NB4 (cell line): ENCODE data around the gene KIAA1549.

Source experiments
- DNase-seq: peaks from one replicate; pipeline ENCODE4 v3.0.0; 2010; ENCODE audit warnings: low read depth
- H3K4me3 ChIP-seq: one replicate; pipeline ENCODE4 v1.5.1; 2011; ENCODE audit warnings: mild to moderate bottlenecking, low read depth, low read length, moderate library complexity
- MYC ChIP-seq: IDR thresholded peaks from 2 replicates; pipeline ENCODE4 v1.6.1; 2011; ENCODE audit warnings: low read depth, low read length
- POLR2A ChIP-seq: IDR thresholded peaks from 2 replicates; pipeline ENCODE4 v1.6.1; 2011; ENCODE audit warnings: mild to moderate bottlenecking; ENCODE audit not compliant: insufficient read length; ENCODE audit errors: extremely low read depth
- TF ChIP-seq, protein P1 (sequence below): IDR thresholded peaks from one replicate; pipeline ENCODE4 v1.5.1; 2012; ENCODE audit warnings: low read depth, low read length
- TF ChIP-seq, protein P2 (sequence below): IDR thresholded peaks from 2 replicates; pipeline ENCODE4 v1.6.1; 2011; ENCODE audit warnings: low read depth, low read length

Gene KIAA1549

DNA sequence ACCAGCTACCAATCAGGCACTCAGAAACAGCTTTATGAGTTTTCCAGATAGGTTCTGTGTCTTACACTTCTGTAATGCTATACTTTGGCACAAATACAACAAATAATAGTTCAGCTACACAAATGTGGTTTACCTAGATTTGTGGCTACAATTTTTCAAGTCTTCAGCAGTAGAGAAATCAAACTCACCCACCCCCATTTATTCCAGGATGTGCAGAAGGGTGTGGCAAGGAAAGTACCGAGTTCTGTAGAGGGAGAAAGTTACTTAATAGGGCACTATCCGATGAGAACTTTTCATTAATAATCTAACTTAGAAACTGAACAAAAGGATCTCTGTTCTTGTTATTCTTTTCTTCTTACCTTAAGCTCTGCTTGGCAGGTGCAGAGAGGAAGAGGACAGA lies 152.9 kb downstream of the KIAA1549 start:
- no peak overlapping the region for H3K4me3 ChIP-seq
- DNase-seq = no peak
- TF ChIP-seq, protein P1, sequence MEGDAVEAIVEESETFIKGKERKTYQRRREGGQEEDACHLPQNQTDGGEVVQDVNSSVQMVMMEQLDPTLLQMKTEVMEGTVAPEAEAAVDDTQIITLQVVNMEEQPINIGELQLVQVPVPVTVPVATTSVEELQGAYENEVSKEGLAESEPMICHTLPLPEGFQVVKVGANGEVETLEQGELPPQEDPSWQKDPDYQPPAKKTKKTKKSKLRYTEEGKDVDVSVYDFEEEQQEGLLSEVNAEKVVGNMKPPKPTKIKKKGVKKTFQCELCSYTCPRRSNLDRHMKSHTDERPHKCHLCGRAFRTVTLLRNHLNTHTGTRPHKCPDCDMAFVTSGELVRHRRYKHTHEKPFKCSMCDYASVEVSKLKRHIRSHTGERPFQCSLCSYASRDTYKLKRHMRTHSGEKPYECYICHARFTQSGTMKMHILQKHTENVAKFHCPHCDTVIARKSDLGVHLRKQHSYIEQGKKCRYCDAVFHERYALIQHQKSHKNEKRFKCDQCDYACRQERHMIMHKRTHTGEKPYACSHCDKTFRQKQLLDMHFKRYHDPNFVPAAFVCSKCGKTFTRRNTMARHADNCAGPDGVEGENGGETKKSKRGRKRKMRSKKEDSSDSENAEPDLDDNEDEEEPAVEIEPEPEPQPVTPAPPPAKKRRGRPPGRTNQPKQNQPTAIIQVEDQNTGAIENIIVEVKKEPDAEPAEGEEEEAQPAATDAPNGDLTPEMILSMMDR = no peak
- no peak for TF ChIP-seq MYC
- TF ChIP-seq, protein P2, sequence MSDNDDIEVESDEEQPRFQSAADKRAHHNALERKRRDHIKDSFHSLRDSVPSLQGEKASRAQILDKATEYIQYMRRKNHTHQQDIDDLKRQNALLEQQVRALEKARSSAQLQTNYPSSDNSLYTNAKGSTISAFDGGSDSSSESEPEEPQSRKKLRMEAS = no peak
- no peak for TF ChIP-seq POLR2A

DNA sequence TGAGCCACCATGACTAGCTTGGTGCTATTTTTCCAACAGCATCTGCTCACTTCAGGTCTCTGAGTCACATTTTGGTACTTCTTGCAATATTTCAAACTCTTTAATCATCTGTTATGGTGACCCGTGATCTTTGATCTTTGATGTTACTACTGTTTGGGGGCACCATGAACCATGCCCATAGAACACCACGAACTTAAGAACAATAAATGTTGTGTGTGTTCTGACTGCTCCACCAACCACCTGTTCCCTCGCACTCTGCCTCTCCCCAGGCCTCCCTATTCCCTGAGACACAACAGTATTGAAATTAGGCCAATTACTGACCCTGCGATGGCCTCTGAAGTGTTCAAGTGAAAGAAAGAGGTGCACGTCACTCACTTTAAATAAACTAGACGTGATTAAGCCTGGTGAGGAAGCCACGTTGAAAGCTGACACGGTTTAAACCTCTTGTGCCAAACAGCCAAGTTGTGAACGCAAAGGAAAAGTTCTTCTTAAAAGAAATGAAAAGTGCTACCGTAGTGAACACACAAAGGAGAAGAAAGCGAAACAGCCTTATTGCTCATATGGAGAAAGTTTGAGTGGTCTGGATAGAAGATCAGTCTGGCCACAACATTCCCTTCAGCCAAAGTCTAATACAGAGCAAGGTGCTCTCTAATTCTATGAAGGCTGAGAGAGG lies 156.0 kb downstream of the KIAA1549 start:
- no peak for DNase-seq
- no peak for TF ChIP-seq MYC
- TF ChIP-seq POLR2A = no peak
- TF ChIP-seq, protein P1 = no peak
- H3K4me3 ChIP-seq = no peak overlapping the region

DNA sequence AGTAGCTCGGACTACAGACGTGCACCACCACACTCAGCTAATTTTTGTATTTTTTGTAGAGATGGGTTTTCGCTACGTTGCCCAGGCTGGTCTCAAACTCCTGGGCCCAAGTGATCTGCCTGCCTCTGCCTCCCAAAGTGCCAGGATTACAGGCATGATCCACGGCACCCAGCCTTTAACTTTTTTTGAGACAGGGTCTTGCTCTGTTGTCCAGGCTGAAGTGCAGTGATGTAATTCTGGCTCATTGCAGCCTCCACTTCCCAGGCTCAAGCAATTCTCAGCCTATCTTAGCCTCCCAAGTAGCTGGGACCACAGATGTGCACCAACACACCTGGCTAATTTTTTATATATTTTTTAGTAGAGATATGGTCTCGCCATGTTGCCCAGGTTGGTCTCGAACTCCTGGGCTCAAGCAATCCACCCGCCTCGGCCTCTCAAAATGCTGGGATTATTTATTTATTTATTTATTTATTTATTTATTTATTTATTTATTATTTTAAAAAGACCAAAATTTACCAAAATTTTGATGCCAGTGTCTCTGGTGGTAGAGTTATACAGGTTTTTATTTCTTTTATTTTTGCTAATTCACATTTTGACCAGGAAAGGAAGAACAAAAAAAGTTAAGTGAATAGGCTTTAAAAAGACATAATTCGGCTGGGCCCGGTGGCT lies 158.2 kb downstream of the KIAA1549 start:
- no peak overlapping the region for H3K4me3 ChIP-seq
- no peak for DNase-seq
- TF ChIP-seq MYC = no peak
- TF ChIP-seq POLR2A = no peak
- TF ChIP-seq, protein P1 = no peak
- TF ChIP-seq, protein P2 = no peak

DNA sequence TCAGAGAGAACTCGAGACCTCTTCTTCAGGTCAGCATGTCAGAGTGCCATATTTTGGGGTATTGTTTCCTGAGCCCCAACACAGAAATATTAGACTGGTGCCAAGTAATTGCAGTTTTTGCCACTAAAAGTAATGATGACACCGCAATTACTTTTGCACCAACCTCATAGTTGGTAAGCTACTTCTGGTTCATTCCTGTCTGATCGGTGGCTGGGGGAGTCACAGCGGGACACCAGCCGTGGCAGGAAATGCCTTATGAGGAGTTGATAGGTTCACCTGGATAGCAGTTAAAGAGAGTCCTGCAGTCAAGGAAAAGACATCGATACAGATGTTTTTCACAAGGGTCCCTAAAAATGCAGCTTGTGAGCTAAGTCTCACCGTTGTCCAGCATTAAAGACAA lies 159.3 kb downstream of the KIAA1549 start:
- no peak overlapping the region for H3K4me3 ChIP-seq
- DNase-seq = no peak
- TF ChIP-seq, protein P2 = no peak
- TF ChIP-seq POLR2A = no peak
- TF ChIP-seq MYC = no peak
- TF ChIP-seq, protein P1 = no peak

DNA sequence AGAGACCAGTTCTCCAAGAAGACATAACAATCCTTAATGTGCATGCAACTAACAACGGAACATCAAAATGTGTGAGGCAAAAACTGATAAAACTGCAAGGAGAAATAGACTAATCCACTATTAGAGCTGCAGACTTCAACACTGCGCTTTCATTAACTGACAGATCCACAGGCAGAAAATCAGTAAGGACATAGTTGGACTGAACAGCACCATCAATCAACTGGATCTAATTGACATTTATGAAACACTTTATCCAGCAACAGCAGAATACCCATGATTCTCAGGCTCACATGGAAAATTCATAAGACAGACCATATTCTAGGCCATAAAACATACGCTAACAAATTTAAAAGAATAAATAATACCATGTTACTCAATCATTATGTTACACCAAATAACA lies 161.6 kb downstream of the KIAA1549 start:
- H3K4me3 ChIP-seq = no peak overlapping the region
- DNase-seq = no peak
- no peak for TF ChIP-seq POLR2A
- TF ChIP-seq, protein P2 = no peak
- TF ChIP-seq MYC = no peak
- TF ChIP-seq, protein P1 = no peak
